Loucy (cell line): ENCODE measurements around the gene UGP2.

Source experiments
- CTCF ChIP-seq: fragments of 200-600 bp; sonication (generic); conservative IDR thresholded peaks from 2 replicates; pipeline ENCODE4 v1.5.1; 2014; ENCODE audit warnings: mild to moderate bottlenecking, antibody characterized with exemption, low read length
- EZH2phosphoT487 ChIP-seq: fragments of 200-600 bp; IDR thresholded peaks from 2 replicates; pipeline ENCODE4 v1.6.1; 2018; ENCODE audit warnings: antibody characterized with exemption, mild to moderate bottlenecking, moderate library complexity, borderline replicate concordance

GRCh38 chr2:63875131-63875527 is 33.4 kb downstream of the UGP2 start:
- TF ChIP-seq CTCF (no peak), EZH2phosphoT487 (no peak)
